Lower leg skin (tissue), 3 donors: ENCODE results near the gene CAP2.

Source experiments
- CTCF ChIP-seq, 3 donors: fragments of 450-650 bp; IDR thresholded peaks; one replicate each; pipeline ENCODE4 v1.5.1; 2016; ENCODE audit warnings: antibody characterized with exemption in 3 of 3, mild to moderate bottlenecking in 3 of 3, moderate library complexity in 2 of 3
- POLR2A ChIP-seq, 2 donors: fragments of 450-650 bp; IDR thresholded peaks; one replicate each; pipeline ENCODE4 v1.6.1; 2016 to 2017; ENCODE audit warnings: antibody characterized with exemption in 2 of 2, mild to moderate bottlenecking in 1 of 2, moderate library complexity in 1 of 2

DNA sequence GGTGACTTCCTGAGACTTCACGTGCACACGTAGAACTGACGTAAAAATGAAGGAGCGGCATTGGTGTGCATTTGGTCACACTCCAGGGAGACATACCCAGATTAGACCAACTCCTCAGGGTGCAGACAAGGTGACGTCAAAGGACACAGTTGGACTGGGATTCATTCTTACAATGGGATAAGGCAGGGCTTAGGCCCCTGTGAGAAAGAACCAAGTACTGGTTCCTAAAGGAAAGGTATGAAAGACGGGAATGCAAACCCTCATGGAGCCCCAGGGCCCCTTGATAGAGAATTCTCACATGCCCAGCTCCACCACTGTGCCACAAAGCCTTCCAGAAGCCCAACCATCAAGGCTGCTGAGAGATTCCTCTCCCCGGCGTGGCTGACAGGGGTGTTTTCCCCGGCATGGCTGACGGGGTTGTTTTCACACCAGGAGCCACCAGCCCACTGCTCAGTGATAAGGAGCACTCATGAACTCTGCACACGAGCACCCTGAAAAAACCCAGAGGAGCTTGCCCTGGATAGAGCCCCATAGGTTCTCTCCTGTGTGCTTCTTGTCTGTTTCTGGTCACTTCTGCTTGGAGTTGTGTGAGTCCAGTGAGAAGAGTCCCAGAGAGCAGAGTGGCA, 90.1 kb downstream of the CAP2 start:
- TF ChIP-seq CTCF (IDR thresholded peaks at IDR 0.05): no peak
- no peak for TF ChIP-seq POLR2A (IDR thresholded peaks at IDR 0.05)
